GM18498 (cell line): ENCODE data around the gene SLC22A13.
"Not testable (repeated sequence)": the region's sequence is repeated elsewhere in the genome, so short reads cannot be mapped to it uniquely, and the experiment has no call there.

Experiments
- ATAC-seq: cut with Tn5 transposase; IDR thresholded peaks from one replicate; pipeline ENCODE4 v1.9.1; 2021; ENCODE audit warnings: mild to moderate bottlenecking, moderate library complexity; ENCODE audit not compliant: unreplicated experiment

The SLC22A13 gene, protein sequence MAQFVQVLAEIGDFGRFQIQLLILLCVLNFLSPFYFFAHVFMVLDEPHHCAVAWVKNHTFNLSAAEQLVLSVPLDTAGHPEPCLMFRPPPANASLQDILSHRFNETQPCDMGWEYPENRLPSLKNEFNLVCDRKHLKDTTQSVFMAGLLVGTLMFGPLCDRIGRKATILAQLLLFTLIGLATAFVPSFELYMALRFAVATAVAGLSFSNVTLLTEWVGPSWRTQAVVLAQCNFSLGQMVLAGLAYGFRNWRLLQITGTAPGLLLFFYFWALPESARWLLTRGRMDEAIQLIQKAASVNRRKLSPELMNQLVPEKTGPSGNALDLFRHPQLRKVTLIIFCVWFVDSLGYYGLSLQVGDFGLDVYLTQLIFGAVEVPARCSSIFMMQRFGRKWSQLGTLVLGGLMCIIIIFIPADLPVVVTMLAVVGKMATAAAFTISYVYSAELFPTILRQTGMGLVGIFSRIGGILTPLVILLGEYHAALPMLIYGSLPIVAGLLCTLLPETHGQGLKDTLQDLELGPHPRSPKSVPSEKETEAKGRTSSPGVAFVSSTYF

DNA sequence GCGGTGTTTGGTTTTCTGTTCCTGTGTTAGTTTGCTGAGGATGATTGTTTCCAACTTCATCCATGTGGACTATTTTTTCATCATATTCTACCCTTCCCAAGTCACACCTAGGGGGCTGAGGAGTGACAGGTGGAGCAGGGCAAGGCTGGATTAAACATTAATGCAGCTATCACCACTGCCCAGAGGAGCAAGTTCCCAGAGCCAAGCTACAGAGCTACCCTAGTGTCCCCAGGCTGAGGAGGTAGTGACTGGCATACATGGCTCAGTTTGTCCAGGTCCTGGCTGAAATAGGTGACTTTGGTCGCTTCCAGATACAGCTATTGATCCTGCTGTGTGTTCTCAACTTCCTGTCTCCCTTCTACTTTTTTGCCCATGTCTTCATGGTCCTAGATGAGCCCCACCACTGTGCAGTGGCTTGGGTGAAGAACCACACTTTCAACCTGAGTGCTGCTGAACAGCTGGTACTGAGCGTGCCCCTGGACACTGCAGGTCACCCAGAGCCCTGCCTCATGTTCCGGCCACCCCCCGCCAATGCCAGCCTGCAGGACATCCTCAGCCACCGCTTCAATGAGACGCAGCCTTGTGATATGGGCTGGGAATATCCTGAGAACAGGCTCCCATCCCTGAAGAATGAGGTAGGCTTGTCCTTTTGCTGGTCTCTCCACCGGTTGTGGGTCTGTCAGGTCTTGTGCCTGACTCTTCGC is at the start of gene SLC22A13:
Gene SLC22A13 (plus strand): TSS at position 209 of the 704 bp plus-strand sequence. CDS start 49 bp downstream, at position 258.
- ATAC-seq: no peak

DNA sequence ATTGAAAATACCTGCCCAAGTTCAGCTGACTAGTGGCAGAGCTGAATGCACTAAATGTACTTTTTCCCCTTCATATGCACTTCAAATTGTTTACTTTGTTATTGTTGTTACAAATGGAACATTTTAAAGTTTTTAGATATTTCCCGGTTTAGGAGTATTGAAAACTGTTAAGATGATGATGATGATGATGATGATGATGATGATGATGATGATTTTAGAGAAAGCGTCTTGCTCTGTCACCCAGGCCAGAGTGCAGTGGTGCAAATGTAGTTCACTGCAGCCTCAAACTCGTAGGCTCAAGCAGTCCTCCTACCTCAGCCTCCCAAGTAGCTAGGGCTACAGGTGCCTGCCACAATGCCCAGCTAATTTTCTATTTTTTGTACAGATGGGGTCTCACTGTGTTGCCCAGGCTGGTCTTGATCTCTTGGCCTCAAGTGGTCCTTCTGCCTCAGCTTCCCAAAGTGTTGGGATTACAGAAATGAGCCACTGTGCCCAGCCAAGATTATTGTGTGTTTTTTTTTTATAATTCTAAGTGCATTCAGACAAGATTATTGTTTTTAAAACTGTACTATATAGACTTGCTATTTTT is 45.9 kb upstream of the SLC22A13 start:
- ATAC-seq: no peak

DNA sequence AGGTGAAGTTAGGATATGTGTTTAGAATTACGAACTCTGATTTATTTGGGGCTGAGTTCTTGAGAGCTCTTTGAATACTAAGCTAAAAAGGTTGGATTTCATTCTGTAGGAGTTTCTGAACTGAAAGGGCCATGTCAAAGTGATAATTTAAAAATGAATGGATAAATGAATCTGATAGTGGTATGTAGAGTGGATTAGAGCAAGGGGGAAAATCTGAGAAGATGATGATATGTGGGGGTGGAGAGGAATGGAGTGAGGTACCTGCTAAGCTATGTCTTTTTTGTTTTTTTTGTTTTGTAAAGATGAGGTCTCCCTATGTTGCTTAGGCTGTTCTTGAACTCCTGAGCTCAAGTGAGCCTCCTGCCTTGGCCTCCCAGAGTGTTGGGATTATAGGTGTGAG is 44.6 kb upstream of the SLC22A13 start:
- no peak for ATAC-seq

DNA sequence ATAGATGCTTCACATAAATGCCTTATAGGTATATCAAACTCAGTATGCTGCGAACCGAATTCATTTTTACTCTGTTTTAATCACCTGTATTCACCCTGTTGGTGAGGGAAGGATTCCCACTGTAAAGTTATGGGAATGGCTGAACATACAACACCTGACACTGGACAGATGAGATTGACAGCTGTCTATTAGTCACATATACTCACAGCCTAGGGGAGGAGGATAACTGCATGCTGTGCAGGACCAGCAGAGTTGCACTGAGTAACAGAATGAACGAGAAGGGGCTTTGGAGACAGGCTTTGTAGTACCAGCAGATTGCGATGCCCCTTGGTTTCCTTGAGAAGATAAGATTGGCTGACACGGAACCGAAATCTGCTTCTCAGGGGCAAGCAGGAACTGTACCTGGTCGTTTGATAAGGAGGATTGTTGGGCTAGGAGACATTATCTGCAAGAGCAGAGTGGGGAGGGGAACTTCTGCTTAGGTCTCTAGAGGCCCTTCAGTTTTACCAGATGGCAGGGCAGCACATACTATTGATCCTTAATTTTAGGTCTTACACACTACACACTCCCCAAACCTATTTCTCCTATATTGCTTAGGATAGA is 43.5 kb upstream of the SLC22A13 start:
- no peak for ATAC-seq

DNA sequence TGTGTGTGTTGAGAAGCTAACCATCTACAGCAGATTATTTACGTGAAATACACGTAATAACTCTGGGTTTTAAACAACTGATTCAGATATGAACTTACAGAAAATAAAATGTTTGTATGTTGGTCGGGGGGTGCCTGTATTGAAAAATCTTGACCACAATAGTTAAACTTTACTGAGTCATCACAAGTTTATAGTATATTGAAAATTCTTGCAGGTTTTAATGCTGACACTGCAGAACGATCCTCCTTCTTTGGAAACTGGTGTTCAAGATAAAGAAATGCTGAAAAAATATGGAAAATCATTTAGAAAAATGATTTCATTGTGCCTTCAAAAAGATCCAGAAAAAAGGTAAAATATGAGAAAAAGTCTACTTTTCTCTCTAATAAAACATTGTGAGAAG is 41.3 kb upstream of the SLC22A13 start:
- no peak for ATAC-seq

DNA sequence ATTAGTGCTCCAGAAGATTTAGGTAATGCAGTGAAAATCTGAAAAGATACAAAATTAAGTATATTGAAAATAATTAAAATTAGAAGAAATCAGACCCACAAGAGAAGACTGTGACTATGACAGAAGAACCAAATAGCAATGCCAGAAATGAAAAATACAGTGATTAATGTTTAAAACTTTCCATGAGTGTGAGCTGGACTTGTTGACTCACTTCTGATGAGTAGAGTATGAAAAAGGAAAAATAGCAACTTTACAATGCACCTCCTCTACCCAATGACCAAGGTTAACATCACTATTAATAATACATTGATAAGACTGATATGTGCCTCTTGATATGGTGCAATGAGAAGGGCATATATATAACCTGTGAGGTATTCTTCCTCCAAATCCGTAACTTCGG is 39.3 kb upstream of the SLC22A13 start:
- ATAC-seq: no peak

DNA sequence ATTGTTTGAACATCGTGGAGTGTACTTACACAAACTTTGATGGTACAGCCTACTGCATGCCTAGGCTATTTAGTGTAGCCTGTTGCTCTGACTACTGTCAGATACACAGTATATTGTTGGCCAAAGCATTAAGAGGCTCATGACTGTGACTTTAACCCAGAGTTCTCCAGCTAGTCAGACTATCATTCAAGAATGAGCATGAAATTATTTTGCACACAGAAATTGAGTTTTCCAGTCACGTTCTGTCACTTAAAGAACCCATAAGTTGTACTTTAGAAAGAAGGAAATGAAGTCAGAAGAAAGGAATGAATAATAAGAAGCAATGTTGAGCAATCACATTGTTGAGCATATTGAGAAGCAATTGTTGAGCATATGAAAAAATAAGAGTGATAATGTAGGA is 37.6 kb upstream of the SLC22A13 start:
- no peak for ATAC-seq

DNA sequence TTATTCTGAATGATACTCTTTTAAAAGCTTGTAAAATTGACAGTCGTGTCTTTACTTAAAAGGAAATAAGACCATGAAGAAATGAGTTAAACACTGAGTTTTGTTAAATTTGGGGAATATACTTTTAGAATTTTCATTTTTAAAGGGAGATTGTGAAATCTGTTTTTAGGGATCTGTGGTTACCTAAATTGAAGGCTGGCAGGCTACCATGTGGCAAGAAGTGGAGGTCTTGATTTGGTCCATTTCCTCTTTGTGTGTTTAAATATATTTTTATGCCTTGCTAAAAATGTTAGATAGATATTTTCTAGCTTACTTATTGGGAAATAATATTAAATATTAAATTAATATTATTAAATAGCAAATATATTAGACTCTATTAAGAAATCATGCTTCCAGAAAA is 36.6 kb upstream of the SLC22A13 start:
- ATAC-seq: no peak

DNA sequence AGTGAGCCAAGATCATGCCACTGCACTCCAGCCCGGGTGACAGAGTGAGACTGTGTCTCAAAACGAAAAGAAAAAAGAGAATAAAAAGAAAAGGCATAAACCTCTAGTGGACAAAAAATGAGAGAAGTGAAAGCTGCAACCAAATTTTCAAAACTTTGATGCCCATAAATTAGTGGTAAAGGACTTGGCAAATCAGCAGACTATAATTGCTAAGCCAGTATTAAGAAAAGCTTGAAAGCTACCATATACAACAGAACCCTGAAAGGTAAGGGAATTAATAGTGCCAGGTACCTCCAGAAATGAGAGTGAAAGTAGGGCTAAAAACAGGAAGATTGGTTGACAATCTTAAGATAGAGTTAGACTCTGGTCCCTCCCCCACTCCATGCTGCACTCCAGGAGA is 32.9 kb upstream of the SLC22A13 start:
- ATAC-seq: no peak

DNA sequence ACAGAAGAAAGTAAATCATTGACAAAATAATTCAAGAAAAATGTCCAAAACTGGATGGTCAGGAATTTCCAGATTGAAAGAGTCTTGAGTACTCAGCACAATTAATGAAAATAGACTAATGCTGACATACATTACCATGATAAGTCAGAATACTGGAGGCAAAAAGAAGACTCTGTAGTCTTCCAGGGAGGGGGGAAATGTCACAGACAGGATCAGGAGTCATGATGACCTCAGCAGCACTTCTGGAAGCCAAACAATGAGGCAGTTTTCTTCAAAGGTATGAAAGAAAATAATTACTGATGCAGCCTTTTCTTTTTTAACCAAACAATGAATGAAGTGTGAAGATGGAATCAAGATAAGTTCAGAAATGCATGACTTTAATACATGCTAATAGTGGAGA is 30.1 kb upstream of the SLC22A13 start:
- no peak for ATAC-seq

DNA sequence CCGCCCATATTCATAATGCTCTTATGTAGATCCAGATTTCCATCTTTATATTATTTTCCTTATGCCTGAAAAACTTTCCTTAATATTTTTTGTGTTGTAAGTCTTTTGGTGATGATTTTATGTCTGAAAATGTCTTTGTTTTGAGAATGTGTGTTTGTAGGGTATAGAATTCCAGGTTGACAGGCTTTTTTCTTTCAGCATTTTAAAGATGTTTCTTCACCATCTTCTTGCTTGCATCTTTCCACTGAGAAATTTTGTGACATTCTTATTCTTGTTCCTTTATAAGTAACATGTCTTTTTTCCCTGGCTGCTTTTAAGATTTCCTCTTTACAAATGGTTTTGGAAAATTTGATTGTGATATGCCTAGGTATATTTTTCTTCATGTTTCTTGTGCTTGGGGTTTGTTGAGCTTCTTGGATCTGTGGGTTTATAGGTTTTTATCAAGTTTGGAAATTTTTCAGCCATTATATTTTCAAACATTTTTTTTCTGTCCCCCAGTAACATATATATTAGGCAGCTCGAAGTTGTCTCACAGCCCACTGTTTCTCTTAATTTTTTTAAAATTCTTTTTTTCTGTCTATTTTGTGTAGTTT is 27.1 kb upstream of the SLC22A13 start:
- ATAC-seq: no peak

DNA sequence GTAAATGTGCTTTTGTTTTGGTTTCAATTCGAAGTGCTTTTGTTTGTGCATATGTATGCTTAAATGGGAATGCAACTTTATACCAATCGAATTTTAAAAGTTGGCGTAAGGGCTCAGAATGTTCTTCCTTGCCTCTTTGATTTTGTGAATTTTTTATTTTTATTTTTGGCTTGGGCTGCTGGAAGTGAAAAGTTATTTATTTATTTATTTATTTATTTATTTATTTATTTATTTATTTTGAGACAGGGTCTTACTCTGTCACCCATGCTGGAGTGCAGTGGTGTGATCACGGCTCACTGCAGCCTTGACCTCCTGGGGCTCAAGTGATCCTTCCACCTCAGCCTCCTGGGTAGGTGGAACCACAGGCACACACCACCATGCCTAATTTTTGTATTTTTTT is 22.8 kb upstream of the SLC22A13 start:
- ATAC-seq: not testable (repeated sequence)

DNA sequence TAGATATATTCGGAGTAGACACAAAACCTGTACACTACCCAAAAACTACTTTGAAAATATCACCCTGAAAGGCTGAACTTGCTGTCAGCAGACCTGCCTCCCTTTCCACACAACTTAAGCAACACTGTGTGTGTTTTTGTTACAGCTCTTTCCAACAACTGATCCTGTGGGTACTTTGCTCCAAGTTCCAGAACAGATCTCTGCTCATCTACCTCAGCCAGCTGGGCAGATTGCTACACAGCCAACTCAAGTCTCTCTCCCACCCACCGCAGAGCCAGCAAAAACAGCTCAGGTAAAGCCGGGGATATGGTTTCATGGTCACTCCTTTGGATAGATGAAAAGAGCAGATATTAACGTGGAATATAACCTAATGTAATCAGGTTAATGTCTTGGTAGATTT is 19.7 kb upstream of the SLC22A13 start:
- ATAC-seq: no peak

DNA sequence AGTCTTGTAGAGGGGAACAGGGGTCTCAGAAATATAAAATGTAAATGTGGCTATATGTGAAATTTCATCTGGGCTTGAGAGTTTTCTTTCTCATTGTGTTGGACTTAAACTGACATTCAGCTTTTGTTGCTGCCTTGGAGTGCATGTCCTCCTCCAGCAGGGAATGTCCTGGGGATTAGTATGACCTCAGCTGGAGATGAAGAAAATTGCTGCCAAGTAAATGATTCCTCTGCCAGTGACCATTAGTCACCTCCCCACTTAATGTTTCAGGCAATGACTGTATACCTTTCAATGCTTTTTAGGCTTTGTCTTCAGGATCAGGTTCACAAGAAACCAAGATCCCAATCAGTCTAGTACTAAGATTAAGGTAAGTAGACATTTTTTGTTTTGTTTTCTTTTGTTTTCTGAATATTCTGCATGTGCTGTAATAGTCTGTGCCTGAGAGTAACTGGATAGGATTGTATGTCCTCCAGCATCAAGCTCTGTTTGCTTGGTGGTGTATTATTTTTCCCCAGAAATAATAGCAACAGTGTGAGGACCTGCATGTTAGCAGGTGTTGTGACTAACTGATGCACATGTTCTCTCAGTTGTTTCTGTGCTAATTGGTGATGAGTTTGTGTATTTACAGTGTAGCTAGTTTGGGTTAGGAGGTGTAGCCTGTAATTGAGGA is 18.1 kb upstream of the SLC22A13 start:
- no peak for ATAC-seq

DNA sequence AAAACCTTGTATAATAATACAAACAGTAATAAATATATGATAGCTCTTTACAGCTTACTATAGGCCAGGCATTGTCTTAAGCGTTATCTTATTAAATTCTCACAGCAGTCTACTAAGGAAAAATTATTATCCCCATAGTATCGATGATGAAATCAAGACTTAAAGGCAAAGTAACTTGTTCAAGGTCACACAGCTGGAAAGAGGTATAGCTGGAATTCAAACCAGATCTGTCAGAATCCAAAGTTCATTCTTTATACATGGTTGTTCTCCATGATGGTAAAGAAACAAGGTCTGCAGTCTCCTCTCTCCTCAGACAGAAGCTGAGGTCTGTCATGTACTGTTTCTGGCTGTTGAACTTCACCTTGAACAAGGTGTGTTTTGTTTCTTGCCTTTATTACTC is 15.4 kb upstream of the SLC22A13 start:
- ATAC-seq: no peak

DNA sequence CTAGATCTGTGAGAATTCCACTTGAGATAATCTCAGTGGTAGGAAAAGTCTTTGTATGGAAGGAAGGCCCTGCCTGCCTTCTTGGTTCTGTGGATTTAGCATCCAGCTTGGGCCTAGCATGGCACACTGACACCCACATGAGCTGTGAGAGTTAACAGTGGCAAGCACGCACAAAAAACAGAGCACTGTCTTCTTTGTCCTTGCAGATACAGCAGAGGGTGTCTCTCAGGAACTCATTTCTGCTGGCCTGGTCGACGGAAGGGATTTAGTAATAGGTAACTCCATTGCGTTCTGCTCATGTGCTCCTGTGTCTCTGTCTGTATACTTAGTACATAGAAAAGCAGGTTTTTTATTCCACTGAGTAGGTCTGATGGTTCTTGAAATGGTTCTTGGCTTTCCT is 14.4 kb upstream of the SLC22A13 start:
- no peak for ATAC-seq

DNA sequence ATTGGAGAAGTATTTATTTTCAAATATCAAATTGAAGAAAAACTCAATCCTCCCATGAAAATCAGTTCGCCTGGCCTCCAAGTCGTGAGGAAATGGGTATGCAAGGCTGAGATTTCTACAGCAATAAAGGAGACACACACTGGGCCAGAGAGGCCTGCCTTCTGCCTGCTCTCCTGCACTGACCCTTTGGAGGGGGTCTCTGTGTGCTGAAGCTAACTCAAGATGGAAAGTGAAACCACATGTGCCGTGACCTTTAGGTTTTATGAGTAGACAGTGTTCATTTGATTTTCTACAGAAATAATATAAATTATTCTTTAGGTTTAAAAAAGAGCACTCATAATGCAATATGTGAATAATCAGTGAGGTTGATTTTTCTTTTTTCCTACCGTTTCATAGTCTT is 11.9 kb upstream of the SLC22A13 start:
- ATAC-seq: no peak

DNA sequence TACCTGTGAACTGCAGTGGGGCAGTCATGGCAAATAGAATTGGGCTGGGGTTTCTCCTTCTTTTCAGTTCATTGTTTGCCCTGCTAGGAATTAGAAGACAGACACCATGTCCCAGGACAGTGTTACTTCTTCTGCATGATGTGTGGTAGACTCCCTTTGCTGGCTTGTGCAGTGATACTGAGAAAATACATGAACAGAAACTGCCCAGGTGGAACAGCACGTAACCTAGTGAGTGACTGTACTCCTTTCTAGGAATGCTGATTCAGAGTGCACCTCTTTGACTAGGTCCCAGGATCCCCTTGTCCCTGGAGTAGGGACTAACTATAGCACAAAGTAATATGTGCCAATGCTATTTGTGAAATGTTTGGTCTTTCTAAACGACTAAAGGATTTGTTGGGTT is 10.7 kb upstream of the SLC22A13 start:
- no peak for ATAC-seq

DNA sequence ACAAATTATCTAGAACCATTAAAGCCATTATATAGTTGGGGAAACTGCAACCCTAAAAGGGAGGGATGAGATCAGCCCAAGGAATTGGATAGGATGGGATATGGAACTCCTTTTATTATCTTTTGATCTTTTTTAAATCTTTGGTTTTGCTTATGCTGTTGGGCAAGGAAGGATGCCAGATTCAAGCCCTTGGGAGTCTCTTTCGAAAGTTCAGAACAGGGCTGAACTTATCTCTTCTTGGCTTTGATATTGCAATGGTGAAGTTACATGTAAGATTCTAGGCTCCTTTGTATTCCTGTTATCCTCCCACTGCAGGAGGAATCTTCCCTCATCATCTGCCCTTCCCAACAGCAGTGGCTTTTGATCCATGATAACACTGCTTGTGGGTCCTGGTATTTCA is 10.0 kb upstream of the SLC22A13 start:
- ATAC-seq: no peak

DNA sequence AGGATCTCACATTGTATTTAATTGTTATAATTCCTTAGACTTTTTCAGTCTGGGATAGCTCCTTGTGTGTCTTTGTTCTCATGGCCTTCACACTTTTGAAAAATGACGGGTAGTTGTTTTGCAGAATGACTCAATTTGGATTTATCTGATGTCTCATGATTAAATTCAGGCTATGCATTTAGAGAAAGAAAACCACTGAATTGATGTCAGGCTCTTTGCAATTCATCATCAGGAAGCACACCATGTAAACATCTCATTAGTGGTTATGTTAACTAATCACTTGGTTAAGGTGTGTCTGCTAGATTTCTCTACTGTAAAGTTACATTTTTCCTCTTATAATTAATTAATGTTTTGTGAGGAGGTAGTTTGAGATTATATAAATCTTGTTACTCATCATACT is 8.0 kb upstream of the SLC22A13 start:
- ATAC-seq: no peak
